Measurements from ENCODE around the gene TCF20.

- TF ChIP-seq CTCF (IDR thresholded peaks at IDR 0.05) (no peak), EZH2 (IDR thresholded peaks at IDR 0.05) (no peak), EZH2phosphoT487 (IDR thresholded peaks at IDR 0.05) (no peak)
Observed at GRCh38 chr22:42292732-42293520, 22.5 kb upstream of the TCF20 start.

Data from neural progenitor cell (in vitro differentiated cells).